Measurements from ENCODE around the gene MMADHC.

Gene MMADHC

DNA sequence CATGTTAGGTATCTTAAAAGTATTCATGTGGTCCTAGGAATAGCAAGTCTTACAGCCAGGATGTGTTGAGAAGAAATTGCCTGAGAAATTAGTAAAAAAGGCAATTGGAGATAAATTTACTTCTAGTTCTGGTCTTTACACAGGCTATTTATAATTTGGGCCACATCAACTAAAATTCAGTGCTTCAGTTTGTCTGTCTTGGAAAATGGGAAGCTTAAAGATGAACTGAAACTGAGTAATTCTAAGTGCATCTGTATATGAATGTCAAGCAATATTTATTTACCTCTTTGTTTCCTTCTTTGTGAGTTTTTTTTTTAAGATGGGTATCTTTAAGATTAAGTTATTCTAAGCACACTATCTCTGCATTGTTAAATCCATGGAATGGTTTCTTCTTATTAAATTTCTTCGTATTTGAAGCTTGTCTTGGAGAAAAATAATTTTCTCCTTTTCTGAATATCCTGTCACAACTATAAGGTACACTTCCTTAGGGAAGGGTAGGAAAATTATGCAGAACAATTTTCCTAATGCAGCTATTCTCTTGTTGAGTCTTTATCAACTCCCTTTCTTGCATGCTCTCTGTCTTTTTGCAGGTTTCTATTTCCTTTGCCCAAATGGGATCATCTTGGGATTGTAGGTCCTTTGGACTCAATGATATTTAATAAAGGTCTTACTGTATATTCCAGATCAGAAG, 39.7 kb upstream of the MMADHC start:
- H3K36me3 ChIP-seq (ENCODE audit: control insufficient read depth in 1 of 2, insufficient read depth in 2 of 2, low read depth in 1 of 2, low read length in 2 of 2): no peaks in the 10 kb centered on the region
- no peak overlapping the region for H3K9ac ChIP-seq (ENCODE audit: low read length)
- H2AFZ ChIP-seq (ENCODE audit: low read depth, low read length): no peak overlapping the region
- H2AK5ac ChIP-seq (ENCODE audit: low read length, severe bottlenecking): no peak overlapping the region
- no peak overlapping the region for H2BK5ac ChIP-seq (ENCODE audit: low read depth, low read length, poor library complexity, severe bottlenecking)
- H4K8ac ChIP-seq (ENCODE audit: low read length): no peak overlapping the region
- no peak overlapping the region for H4K91ac ChIP-seq (ENCODE audit: low read length)
- DNase-seq: no peak
- no peak overlapping the region for H2BK12ac ChIP-seq (ENCODE audit: low read length in 2 of 2)
- no peaks in the 10 kb centered on the region for H3K79me1 ChIP-seq (replicated peaks; ENCODE audit: low read length, poor library complexity, severe bottlenecking)
- H3K27me3 ChIP-seq (ENCODE audit: control insufficient read depth in 1 of 2, insufficient read depth in 1 of 2, low read length in 2 of 2): no peaks in the 10 kb centered on the region
- H3K23ac ChIP-seq (ENCODE audit: low read length in 2 of 2): no peak overlapping the region
- no peak overlapping the region for H3K4me3 ChIP-seq (ENCODE audit: insufficient read depth in 1 of 2, low read depth in 1 of 2, low read length in 2 of 2)
- no peak overlapping the region for H3K18ac ChIP-seq (ENCODE audit: low read depth in 1 of 2, low read length in 2 of 2)
- no peak overlapping the region for H3K4me2 ChIP-seq (ENCODE audit: low read length, poor library complexity, severe bottlenecking)
- H3K14ac ChIP-seq (ENCODE audit: low read length in 2 of 2): no peak overlapping the region
- H3K9me3 ChIP-seq (ENCODE audit: control insufficient read depth, low read length): no peaks in the 10 kb centered on the region
- H3K4me1 ChIP-seq (ENCODE audit: control insufficient read depth, insufficient read depth, low read depth, low read length): no peaks in the 10 kb centered on the region
- no peak overlapping the region for H2BK15ac ChIP-seq (ENCODE audit: low read depth, poor library complexity, severe bottlenecking)
- H3K4ac ChIP-seq (ENCODE audit: low read depth in 1 of 2, low read length in 2 of 2): no peak overlapping the region
- H2BK120ac ChIP-seq (ENCODE audit: low read depth, low read length): no peak overlapping the region
- WGBS: no CpG with 5 or more reads among the region's 1 CpG
- H3K27ac ChIP-seq (ENCODE audit: low read length, poor library complexity, severe bottlenecking): no peak overlapping the region

DNA sequence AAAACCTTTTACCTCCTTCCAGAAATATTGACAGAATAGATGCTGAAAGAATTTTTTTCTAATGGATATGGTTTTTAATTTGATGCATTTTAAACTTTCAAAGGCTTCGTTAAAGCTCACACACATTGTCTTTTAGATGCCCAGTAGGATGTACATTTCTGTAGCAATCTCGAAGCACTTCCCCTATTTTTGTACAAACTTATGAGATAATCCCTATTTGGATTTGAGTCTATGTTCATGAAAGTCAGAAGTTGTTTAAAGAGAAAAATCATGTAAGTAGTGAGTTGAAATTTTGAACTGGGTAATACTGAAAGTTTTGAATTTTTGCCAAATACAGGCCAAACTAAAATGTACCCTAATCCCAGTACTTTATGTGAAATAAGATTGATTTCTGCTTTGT, 38.1 kb upstream of the MMADHC start:
- no peaks in the 10 kb centered on the region for H3K27me3 ChIP-seq (ENCODE audit: control insufficient read depth in 1 of 2, insufficient read depth in 1 of 2, low read length in 2 of 2)
- H3K23ac ChIP-seq (ENCODE audit: low read length in 2 of 2): no peak overlapping the region
- no peaks in the 10 kb centered on the region for H3K79me1 ChIP-seq (replicated peaks; ENCODE audit: low read length, poor library complexity, severe bottlenecking)
- no peak overlapping the region for H3K14ac ChIP-seq (ENCODE audit: low read length in 2 of 2)
- H3K36me3 ChIP-seq (ENCODE audit: control insufficient read depth in 1 of 2, insufficient read depth in 2 of 2, low read depth in 1 of 2, low read length in 2 of 2): no peaks in the 10 kb centered on the region
- no peak overlapping the region for H3K9ac ChIP-seq (ENCODE audit: low read length)
- no peaks in the 10 kb centered on the region for H3K4me1 ChIP-seq (ENCODE audit: control insufficient read depth, insufficient read depth, low read depth, low read length)
- WGBS: 100% methylated on average over 1 of the region's 2 CpGs
- H3K18ac ChIP-seq (ENCODE audit: low read depth in 1 of 2, low read length in 2 of 2): no peak overlapping the region
- H2BK12ac ChIP-seq (ENCODE audit: low read length in 2 of 2): no peak overlapping the region
- H2BK5ac ChIP-seq (ENCODE audit: low read depth, low read length, poor library complexity, severe bottlenecking): no peak overlapping the region
- no peak overlapping the region for H4K91ac ChIP-seq (ENCODE audit: low read length)
- H3K4me3 ChIP-seq (ENCODE audit: insufficient read depth in 1 of 2, low read depth in 1 of 2, low read length in 2 of 2): no peak overlapping the region
- H3K4ac ChIP-seq (ENCODE audit: low read depth in 1 of 2, low read length in 2 of 2): no peak overlapping the region
- no peak overlapping the region for H4K8ac ChIP-seq (ENCODE audit: low read length)
- H2BK120ac ChIP-seq (ENCODE audit: low read depth, low read length): no peak overlapping the region
- no peak overlapping the region for H2AK5ac ChIP-seq (ENCODE audit: low read length, severe bottlenecking)
- no peaks in the 10 kb centered on the region for H3K9me3 ChIP-seq (ENCODE audit: control insufficient read depth, low read length)
- H2BK15ac ChIP-seq (ENCODE audit: low read depth, poor library complexity, severe bottlenecking): no peak overlapping the region
- H3K4me2 ChIP-seq (ENCODE audit: low read length, poor library complexity, severe bottlenecking): no peak overlapping the region
- no peak overlapping the region for H2AFZ ChIP-seq (ENCODE audit: low read depth, low read length)
- DNase-seq: no peak
- no peak overlapping the region for H3K27ac ChIP-seq (ENCODE audit: low read length, poor library complexity, severe bottlenecking)

DNA sequence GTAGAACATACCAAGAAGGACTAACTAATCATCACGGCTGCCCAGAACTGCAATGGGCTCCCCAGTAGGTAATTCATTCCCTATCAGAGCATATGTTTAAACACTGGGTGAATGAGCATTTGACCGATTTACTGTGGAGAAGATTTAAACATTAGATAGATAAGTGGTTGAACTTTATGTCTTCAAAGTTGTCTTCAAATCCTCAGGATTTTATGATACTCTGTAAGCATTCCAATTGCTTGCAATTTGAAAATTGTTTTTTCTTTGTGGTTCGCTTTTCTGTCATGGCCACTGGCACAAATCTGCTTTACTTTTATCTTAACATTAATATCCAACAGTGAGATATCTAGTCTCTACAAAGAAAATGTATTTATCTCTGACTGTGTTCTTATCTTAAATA, 37.7 kb upstream of the MMADHC start:
- Histone ChIP-seq H3K14ac (ENCODE audit: low read length in 2 of 2) (no peak overlapping the region), H3K9ac (ENCODE audit: low read length) (no peak overlapping the region), H3K4me2 (ENCODE audit: low read length, poor library complexity, severe bottlenecking) (no peak overlapping the region), H4K8ac (ENCODE audit: low read length) (no peak overlapping the region), H3K4ac (ENCODE audit: low read depth in 1 of 2, low read length in 2 of 2) (no peak overlapping the region), H3K79me1 (replicated peaks; ENCODE audit: low read length, poor library complexity, severe bottlenecking) (no peaks in the 10 kb centered on the region), H2AK5ac (ENCODE audit: low read length, severe bottlenecking) (no peak overlapping the region), H3K4me3 (ENCODE audit: insufficient read depth in 1 of 2, low read depth in 1 of 2, low read length in 2 of 2) (no peak overlapping the region), H3K23ac (ENCODE audit: low read length in 2 of 2) (no peak overlapping the region), H3K18ac (ENCODE audit: low read depth in 1 of 2, low read length in 2 of 2) (no peak overlapping the region), H3K4me1 (ENCODE audit: control insufficient read depth, insufficient read depth, low read depth, low read length) (no peaks in the 10 kb centered on the region), H4K91ac (ENCODE audit: low read length) (no peak overlapping the region), H2BK15ac (ENCODE audit: low read depth, poor library complexity, severe bottlenecking) (no peak overlapping the region), H2AFZ (ENCODE audit: low read depth, low read length) (no peak overlapping the region), H3K27ac (ENCODE audit: low read length, poor library complexity, severe bottlenecking) (no peak overlapping the region), H2BK5ac (ENCODE audit: low read depth, low read length, poor library complexity, severe bottlenecking) (no peak overlapping the region), H3K27me3 (ENCODE audit: control insufficient read depth in 1 of 2, insufficient read depth in 1 of 2, low read length in 2 of 2) (no peaks in the 10 kb centered on the region), H2BK12ac (ENCODE audit: low read length in 2 of 2) (no peak overlapping the region), H2BK120ac (ENCODE audit: low read depth, low read length) (no peak overlapping the region), H3K36me3 (ENCODE audit: control insufficient read depth in 1 of 2, insufficient read depth in 2 of 2, low read depth in 1 of 2, low read length in 2 of 2) (no peaks in the 10 kb centered on the region), H3K9me3 (ENCODE audit: control insufficient read depth, low read length) (no peaks in the 10 kb centered on the region)
- no peak for DNase-seq
- 100% methylated on average over 1 of the region's 3 CpGs for WGBS

DNA sequence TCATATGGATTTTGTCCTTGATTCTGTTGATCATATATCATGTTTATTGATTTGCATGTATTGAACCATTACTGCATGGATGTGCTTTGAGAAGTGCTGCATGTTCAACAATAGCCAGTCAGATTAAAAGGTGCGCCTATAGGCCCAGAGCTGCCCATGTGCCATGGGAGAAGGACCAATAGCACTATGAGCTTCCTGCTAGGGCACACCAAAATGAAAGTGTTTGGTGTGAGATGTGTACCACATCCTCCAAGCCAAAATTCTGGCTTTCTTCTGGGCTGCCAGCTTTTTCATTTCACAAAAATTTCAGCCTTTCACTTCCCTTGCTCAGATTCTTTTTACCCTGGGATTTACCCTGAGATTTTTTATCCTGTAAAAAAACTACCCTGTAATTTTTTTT, 34.8 kb upstream of the MMADHC start:
- Histone ChIP-seq H3K23ac (ENCODE audit: low read length in 2 of 2) (no peak overlapping the region), H3K27ac (ENCODE audit: low read length, poor library complexity, severe bottlenecking) (no peak overlapping the region), H3K14ac (ENCODE audit: low read length in 2 of 2) (no peak overlapping the region), H2BK5ac (ENCODE audit: low read depth, low read length, poor library complexity, severe bottlenecking) (no peak overlapping the region), H2BK15ac (ENCODE audit: low read depth, poor library complexity, severe bottlenecking) (no peak overlapping the region), H4K91ac (ENCODE audit: low read length) (no peak overlapping the region), H3K18ac (ENCODE audit: low read depth in 1 of 2, low read length in 2 of 2) (no peak overlapping the region), H2BK120ac (ENCODE audit: low read depth, low read length) (no peak overlapping the region), H3K9ac (ENCODE audit: low read length) (no peak overlapping the region), H3K79me1 (replicated peaks; ENCODE audit: low read length, poor library complexity, severe bottlenecking) (no peaks in the 10 kb centered on the region), H3K4me2 (ENCODE audit: low read length, poor library complexity, severe bottlenecking) (no peak overlapping the region), H3K36me3 (ENCODE audit: control insufficient read depth in 1 of 2, insufficient read depth in 2 of 2, low read depth in 1 of 2, low read length in 2 of 2) (no peaks in the 10 kb centered on the region), H3K4ac (ENCODE audit: low read depth in 1 of 2, low read length in 2 of 2) (no peak overlapping the region), H2AK5ac (ENCODE audit: low read length, severe bottlenecking) (no peak overlapping the region), H3K4me1 (ENCODE audit: control insufficient read depth, insufficient read depth, low read depth, low read length) (no peaks in the 10 kb centered on the region), H2AFZ (ENCODE audit: low read depth, low read length) (no peak overlapping the region), H4K8ac (ENCODE audit: low read length) (no peak overlapping the region), H3K9me3 (ENCODE audit: control insufficient read depth, low read length) (no peaks in the 10 kb centered on the region), H3K4me3 (ENCODE audit: insufficient read depth in 1 of 2, low read depth in 1 of 2, low read length in 2 of 2) (no peak overlapping the region), H2BK12ac (ENCODE audit: low read length in 2 of 2) (no peak overlapping the region), H3K27me3 (ENCODE audit: control insufficient read depth in 1 of 2, insufficient read depth in 1 of 2, low read length in 2 of 2) (no peaks in the 10 kb centered on the region)
- DNase-seq: no peak
- 85% methylated on average over 1 of the region's 1 CpG for WGBS

Measured in mesenchymal stem cell (in vitro differentiated cells and primary cell).